Adrenal gland (tissue), 12 donors: ENCODE measurements around the gene KRT15. TPM values are rescaled to one million over a fixed set of nuclear protein-coding genes. Genes with fewer than 3 reads are reported as not detected.

ENCODE experiments used
- DNase-seq, 7 donors: peaks; one replicate each; pipeline ENCODE4 v3.0.0-alpha.2; 2019 to 2020
- H3K27ac ChIP-seq, 5 donors: fragments of 200-600 bp; sonication (generic) in 4 of 5; 1 replicate in 3 of 5; 2 replicates in 2 of 5; pipeline versions ENCODE4 v1.5.1 to v1.8.0; 2016 to 2020; ENCODE audit warnings: mild to moderate bottlenecking in 1 of 5
- H3K27me3 ChIP-seq: fragments of 200-600 bp; 2 replicates; pipeline ENCODE4 v1.8.0; 2021
- H3K36me3 ChIP-seq, 2 donors: fragments of 200-600 bp; replicated peaks in 1 of 2; 1 replicate in 1 of 2; 2 replicates in 1 of 2; pipeline versions ENCODE4 v1.5.1 to v1.8.0; 2018 to 2022
- H3K4me1 ChIP-seq, 2 donors: fragments of 200-600 bp; replicated peaks in 1 of 2; 1 replicate in 1 of 2; 2 replicates in 1 of 2; pipeline versions ENCODE4 v1.5.1 to v1.8.0; 2018 to 2021
- H3K4me3 ChIP-seq, 4 donors: fragments of 200-600 bp; sonication (generic) in 3 of 4; one replicate each; pipeline ENCODE4 v1.5.1; 2016 to 2018
- H3K9me3 ChIP-seq, 3 donors: fragments of 200-600 bp; sonication (generic) in 1 of 3; replicated peaks in 1 of 3; 1 replicate in 2 of 3; 2 replicates in 1 of 3; pipeline versions ENCODE4 v1.5.1 to v1.8.0; 2016 to 2021
- POLR2A ChIP-seq, 2 donors: fragments of 450-650 bp; IDR thresholded peaks; one replicate each; pipeline ENCODE4 v1.6.1; 2017; ENCODE audit warnings: antibody characterized with exemption in 2 of 2, mild to moderate bottlenecking in 2 of 2, moderate library complexity in 1 of 2
- WGBS, 4 donors: extraction: QIAGEN DNeasy Blood & Tissue Kit in 2 of 4; methylation state at CpG; one replicate each; pipeline versions ENCODE4 v1.1.5 to v1.1.7; 2013 to 2017; 5-methylcytosine and 5-hydroxymethylcytosine counted together
- intact Hi-C, 2 donors: fragments of 100-400 bp; cut with DNase I; formaldehyde crosslinking; loops; one replicate each; pipeline versions ENCODE4 v1.14.1 to v1.15.0; 2022 to 2023
- polyA plus RNA-seq, 3 donors: library from polyadenylated mRNA; stranded (reverse); fragments of 200-250 nt in 2 of 3; fragments of 350-450 nt in 1 of 3; fragmentation: Illumina TruSeq in 1 of 3; extraction: RNeasy Lipid Tissue Mini Kit (QIAGEN cat#74804) in 1 of 3; gene quantifications; one replicate each; pipeline ENCODE4 v1.2.3, GENCODE V29; 2013 to 2014
- total RNA-seq, 9 donors: library from RNA; depleted of rRNA in 4 of 9; stranded (reverse); fragments of >200 nt in 4 of 9; fragments of 120-200 nt in 1 of 9; fragmentation: NEBNext Ultra II Directional in 1 of 9; extraction: Animal tissue kit (Norgen Biotek cat#: 25700) in 1 of 9; gene quantifications; one replicate each; pipeline versions ENCODE4 v1.1.0 to v1.2.4, GENCODE V29; 2013 to 2023
- TF ChIP-seq, protein P1 (sequence below), 6 experiments: fragments of 450-650 bp in 4 of 6; fragments of 200-600 bp in 2 of 6; sonication (generic) in 1 of 6; IDR thresholded peaks; 1 replicate in 5 of 6; 2 replicates in 1 of 6; pipeline versions ENCODE4 v1.5.1 to v1.8.0; 2016 to 2021; ENCODE audit warnings: antibody characterized with exemption in 6 of 6, mild to moderate bottlenecking in 2 of 6, moderate library complexity in 1 of 6
- donor health status: healthy with polysubstance abuse.
- donor health status: Bipolar disorder and iron deficiency.
- donor health status: DM: yes; HTN: yes; CAD: no.
- donor health status: DM: no; HTN: no; CAD: no.
- donor health status: DM: no; HTN: no; CAD: no.
- donor health status: DM: yes; HTN: yes; CAD: no.

The KRT15 gene
- total and polyA plus RNA-seq, 12 donors: 0.18 to 0.88 (median 0.44) TPM; not detected in 8

DNA sequence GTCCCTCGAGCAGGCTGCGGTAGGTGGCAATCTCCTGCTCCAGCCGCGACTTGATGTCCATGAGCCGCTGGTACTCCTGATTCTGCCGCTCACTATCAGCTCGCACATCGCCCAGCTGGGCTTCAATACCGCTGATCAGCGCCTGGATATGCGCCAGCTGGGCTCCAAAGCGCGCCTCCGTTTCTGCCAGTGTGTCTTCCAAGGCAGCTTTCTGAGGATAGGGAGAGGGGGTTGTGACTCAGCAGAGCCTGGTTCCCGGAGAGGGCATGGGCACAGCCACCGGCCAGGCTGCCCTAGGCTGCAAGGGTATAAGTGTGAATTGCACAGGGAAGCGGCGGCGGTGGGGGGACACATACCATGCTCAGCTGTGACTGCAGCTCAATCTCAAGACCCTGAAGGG, 5.1 kb upstream of the KRT15 start:
- DNase-seq: no peak
- Histone ChIP-seq H3K4me3 (no peak overlapping the region), H3K9me3 (no peaks in the 10 kb centered on the region), H3K27me3 (peaks cover 19% of the 10 kb centered on the region), H3K36me3 (no peaks in the 10 kb centered on the region), H3K27ac (no peak overlapping the region), H3K4me1 (peaks cover 0 to 8% of the 10 kb centered on the region in 2 donors)
- TF ChIP-seq, protein P1, sequence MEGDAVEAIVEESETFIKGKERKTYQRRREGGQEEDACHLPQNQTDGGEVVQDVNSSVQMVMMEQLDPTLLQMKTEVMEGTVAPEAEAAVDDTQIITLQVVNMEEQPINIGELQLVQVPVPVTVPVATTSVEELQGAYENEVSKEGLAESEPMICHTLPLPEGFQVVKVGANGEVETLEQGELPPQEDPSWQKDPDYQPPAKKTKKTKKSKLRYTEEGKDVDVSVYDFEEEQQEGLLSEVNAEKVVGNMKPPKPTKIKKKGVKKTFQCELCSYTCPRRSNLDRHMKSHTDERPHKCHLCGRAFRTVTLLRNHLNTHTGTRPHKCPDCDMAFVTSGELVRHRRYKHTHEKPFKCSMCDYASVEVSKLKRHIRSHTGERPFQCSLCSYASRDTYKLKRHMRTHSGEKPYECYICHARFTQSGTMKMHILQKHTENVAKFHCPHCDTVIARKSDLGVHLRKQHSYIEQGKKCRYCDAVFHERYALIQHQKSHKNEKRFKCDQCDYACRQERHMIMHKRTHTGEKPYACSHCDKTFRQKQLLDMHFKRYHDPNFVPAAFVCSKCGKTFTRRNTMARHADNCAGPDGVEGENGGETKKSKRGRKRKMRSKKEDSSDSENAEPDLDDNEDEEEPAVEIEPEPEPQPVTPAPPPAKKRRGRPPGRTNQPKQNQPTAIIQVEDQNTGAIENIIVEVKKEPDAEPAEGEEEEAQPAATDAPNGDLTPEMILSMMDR (IDR thresholded peaks at IDR 0.05): no peak
- no peak for TF ChIP-seq POLR2A (IDR thresholded peaks at IDR 0.05)
- 78 to 83% (median 81%) methylated on average over 14 to 19 of the region's 19 CpGs for WGBS, 4 donors
- intact Hi-C loops: no loop called here

DNA sequence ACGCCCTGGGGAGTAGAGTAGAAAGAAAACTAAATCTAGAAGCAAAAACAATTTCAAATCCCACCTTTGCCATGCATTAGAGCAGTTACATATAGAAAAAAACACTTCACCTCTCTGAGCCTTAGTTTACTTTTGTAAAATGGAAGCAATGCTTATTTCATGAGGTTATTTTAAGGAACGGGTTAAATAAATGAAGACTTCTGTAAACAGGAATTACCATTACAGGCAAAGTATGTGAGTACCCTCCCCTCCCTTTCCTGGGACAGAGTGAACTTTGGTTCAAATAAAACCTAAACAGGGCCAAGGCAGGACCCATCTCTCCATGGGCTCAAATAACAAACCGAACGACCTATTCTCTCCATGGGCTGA, 4.5 kb upstream of the KRT15 start:
- DNase-seq: no peak
- Histone ChIP-seq H3K4me1 (peaks cover 0 to 8% of the 10 kb centered on the region in 2 donors), H3K27me3 (peaks cover 14% of the 10 kb centered on the region), H3K4me3 (no peak overlapping the region), H3K36me3 (no peaks in the 10 kb centered on the region), H3K27ac (no peak overlapping the region), H3K9me3 (no peaks in the 10 kb centered on the region)
- 66 to 77% (median 72%) methylated on average over 4 of the region's 4 CpGs for WGBS, 4 donors
- TF ChIP-seq POLR2A (IDR thresholded peaks at IDR 0.05): no peak
- TF ChIP-seq, protein P1 (IDR thresholded peaks at IDR 0.05): no peak
- intact Hi-C loops: no loop called here

DNA sequence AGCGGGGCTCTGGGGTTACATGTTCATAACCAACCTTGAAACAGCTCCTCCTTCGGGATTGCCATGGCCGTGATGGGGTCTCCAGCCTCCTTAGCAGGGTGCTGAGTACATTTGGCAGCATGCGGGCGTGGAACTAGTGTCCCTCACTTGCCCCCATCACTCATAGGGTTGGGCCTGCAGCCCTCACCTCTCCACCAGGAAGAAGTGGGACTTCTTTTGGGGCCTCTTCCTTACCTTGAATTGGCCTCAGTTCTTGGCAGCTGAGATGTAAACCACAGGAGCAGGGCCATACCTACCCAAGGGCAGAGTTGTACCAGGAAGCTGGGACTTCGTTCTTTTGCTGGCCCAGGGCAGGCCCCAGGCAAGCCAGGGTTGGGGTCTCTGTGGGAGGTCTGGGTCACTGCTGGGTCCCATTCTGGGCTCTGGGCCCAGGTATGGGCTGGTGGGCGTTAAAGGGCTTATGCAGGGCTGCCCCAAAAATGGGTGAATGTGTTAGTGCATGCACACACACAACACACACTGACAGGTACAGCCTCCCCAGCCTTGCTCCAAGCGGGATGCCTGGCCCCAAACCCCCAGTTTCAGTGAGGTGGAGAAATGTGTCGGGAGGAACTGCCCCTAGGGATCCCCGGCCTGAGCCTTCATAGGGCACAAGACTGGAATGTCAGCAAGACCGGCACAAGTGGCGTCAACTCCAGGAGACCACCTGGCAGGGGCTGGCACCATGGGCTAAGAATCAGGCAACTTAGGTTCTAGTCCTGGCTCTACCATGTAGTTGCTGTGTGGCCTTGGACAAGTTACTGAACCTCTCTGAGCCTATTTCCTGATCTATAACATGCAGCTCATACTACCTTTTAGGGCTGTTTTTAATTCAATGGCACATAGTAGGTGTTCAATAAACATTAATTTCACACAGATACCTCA, 3.9 kb upstream of the KRT15 start:
- no peak for DNase-seq
- Histone ChIP-seq H3K4me3 (no peak overlapping the region), H3K27me3 (peaks cover 7% of the 10 kb centered on the region), H3K9me3 (no peaks in the 10 kb centered on the region), H3K36me3 (no peaks in the 10 kb centered on the region), H3K4me1 (peaks cover 0 to 3% of the 10 kb centered on the region in 2 donors), H3K27ac (no peak overlapping the region)
- TF ChIP-seq, protein P1 (IDR thresholded peaks at IDR 0.05): no peak
- TF ChIP-seq POLR2A (IDR thresholded peaks at IDR 0.05): no peak
- 85 to 91% (median 87%) methylated on average over 9 to 12 of the region's 12 CpGs for WGBS, 4 donors
- intact Hi-C loops: no loop called here

DNA sequence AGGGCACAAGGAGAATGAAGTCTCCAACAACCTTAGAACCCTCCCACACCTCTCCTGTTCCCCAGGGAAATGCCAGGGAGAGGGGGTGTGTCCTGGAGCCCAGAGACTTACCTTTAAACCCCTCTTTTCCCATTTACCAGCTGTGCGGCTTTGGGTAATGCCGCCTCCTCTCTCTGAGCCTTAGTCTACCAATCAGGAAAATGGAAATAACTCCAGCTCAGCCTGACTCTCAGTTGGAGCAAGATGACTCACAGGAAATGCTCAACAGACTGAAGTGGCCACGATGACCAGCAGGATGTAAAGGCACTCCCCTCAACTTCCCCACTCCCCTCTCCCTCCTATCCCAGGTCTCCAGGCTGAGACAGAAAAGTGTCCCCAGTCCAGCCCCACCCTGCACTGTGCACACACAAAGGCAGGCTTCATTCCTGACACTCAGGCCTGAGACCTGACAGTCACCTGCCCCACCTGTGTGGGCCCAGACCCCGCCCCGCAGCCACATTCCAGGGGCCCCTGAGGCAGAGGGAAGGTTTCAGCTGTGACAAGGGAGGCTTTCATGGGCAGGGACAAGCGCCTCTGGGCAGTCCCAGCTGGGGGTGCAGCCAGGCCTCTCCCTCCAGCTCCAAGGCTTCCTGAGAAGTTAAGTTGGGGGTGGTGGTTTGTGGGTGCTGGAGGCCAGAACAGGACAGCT, 3.0 kb upstream of the KRT15 start:
- WGBS, 4 donors: 71 to 82% (median 77%) methylated on average over 3 to 6 of the region's 6 CpGs
- Histone ChIP-seq H3K4me1 (no peaks in the 10 kb centered on the region), H3K27me3 (peaks cover under 1% of the 10 kb centered on the region), H3K4me3 (no peak overlapping the region), H3K36me3 (no peaks in the 10 kb centered on the region), H3K9me3 (no peaks in the 10 kb centered on the region), H3K27ac (no peak overlapping the region)
- intact Hi-C loops: no loop called here
- no peak for DNase-seq
- TF ChIP-seq, protein P1 (IDR thresholded peaks at IDR 0.05): no peak
- TF ChIP-seq POLR2A (IDR thresholded peaks at IDR 0.05): no peak
